ENCODE results near the gene SLC1A2.

GRCh38 chr11:35207471-35208403 is 211.6 kb downstream of the SLC1A2 start:
- TF ChIP-seq CTCF (IDR thresholded peaks at IDR 0.05) (no peak), POLR2A (IDR thresholded peaks at IDR 0.05) (no peak)

All from lower leg skin (tissue), 3 donors.